A549 (cell line): ENCODE data around the gene SNTB2.

Experiments used
- CEBPB ChIP-seq, 2 experiments: fragments of >200 bp in 1 of 2; sonication (Bioruptor Twin) in 1 of 2; formaldehyde crosslinking in 1 of 2; IDR thresholded peaks; 2 replicates each; pipeline ENCODE4 v1.6.1; 2012 to 2016
- EP300 ChIP-seq, 2 experiments: fragments of >200 bp; sonication (Bioruptor Twin); formaldehyde crosslinking; IDR thresholded peaks; 2 replicates in 1 of 2; 3 replicates in 1 of 2; pipeline ENCODE4 v1.6.1; 2016 to 2017
- MAZ ChIP-seq: fragments of 150-350 bp; IDR thresholded peaks from 2 replicates; pipeline ENCODE4 v1.6.1; 2014; ENCODE audit warnings: antibody characterized with exemption, low read depth, low read length, borderline replicate concordance
- PHF8 ChIP-seq: fragments of 200-600 bp; sonication (generic); IDR thresholded peaks from 2 replicates; pipeline ENCODE4 v1.6.1; 2016; ENCODE audit warnings: low read depth, mild to moderate bottlenecking, antibody characterized with exemption, moderate library complexity, borderline replicate concordance
- POLR2A ChIP-seq: IDR thresholded peaks from 2 replicates; pipeline ENCODE4 v1.6.1; 2012; ENCODE audit warnings: mild to moderate bottlenecking, low read length
- TF ChIP-seq, protein P1 (sequence below): fragments of 200-600 bp; sonication (generic); IDR thresholded peaks from 2 replicates; pipeline ENCODE4 v1.6.1; 2016; ENCODE audit warnings: antibody characterized with exemption, mild to moderate bottlenecking, moderate library complexity
- TF ChIP-seq, protein P2 (sequence below): fragments of >200 bp; sonication (Bioruptor Twin); formaldehyde crosslinking; IDR thresholded peaks from 3 replicates; pipeline ENCODE4 v1.5.1; 2016

DNA sequence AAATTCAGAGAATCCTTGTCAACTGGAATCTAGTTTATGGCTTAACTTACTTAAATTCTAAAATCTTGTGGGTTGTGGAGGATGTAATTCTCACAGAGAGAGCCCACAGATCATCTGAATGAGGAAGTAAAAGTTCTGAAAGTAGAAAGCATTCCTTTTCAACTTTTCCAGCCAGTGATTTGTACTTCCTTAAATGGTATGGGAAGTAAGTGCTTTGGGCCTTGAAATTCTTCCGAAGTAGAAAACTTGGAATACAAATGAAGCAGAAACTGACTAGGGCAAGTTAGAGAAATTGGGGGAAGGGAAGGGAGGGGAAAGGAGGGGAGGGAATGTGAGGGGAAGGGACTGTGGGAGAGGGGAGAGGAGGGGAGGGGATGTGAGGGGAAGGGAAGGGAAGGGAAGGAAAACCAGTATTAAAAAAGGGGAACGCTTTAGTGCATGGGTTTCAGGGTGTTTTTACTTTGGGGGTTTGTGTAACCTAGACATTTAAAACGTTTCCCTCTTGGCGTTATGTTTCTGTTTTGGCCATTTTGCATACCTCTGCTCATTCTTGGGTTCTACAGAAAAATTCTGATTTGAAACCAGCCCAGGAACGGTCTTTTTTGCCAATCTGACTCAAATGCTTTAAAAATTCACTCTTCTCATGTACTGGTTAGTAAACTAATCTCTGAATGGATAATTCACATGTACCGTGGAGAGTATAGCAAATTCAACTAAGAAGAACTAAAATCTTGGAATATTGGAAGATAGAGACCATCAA lies 15.5 kb upstream of the SNTB2 start:
- no peak for TF ChIP-seq POLR2A
- TF ChIP-seq, protein P1, sequence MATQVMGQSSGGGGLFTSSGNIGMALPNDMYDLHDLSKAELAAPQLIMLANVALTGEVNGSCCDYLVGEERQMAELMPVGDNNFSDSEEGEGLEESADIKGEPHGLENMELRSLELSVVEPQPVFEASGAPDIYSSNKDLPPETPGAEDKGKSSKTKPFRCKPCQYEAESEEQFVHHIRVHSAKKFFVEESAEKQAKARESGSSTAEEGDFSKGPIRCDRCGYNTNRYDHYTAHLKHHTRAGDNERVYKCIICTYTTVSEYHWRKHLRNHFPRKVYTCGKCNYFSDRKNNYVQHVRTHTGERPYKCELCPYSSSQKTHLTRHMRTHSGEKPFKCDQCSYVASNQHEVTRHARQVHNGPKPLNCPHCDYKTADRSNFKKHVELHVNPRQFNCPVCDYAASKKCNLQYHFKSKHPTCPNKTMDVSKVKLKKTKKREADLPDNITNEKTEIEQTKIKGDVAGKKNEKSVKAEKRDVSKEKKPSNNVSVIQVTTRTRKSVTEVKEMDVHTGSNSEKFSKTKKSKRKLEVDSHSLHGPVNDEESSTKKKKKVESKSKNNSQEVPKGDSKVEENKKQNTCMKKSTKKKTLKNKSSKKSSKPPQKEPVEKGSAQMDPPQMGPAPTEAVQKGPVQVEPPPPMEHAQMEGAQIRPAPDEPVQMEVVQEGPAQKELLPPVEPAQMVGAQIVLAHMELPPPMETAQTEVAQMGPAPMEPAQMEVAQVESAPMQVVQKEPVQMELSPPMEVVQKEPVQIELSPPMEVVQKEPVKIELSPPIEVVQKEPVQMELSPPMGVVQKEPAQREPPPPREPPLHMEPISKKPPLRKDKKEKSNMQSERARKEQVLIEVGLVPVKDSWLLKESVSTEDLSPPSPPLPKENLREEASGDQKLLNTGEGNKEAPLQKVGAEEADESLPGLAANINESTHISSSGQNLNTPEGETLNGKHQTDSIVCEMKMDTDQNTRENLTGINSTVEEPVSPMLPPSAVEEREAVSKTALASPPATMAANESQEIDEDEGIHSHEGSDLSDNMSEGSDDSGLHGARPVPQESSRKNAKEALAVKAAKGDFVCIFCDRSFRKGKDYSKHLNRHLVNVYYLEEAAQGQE, result no peak
- no peak for TF ChIP-seq EP300 (IDR thresholded peaks at IDR 0.05)
- no peak for TF ChIP-seq CEBPB (IDR thresholded peaks at IDR 0.05)
- TF ChIP-seq, protein P2, sequence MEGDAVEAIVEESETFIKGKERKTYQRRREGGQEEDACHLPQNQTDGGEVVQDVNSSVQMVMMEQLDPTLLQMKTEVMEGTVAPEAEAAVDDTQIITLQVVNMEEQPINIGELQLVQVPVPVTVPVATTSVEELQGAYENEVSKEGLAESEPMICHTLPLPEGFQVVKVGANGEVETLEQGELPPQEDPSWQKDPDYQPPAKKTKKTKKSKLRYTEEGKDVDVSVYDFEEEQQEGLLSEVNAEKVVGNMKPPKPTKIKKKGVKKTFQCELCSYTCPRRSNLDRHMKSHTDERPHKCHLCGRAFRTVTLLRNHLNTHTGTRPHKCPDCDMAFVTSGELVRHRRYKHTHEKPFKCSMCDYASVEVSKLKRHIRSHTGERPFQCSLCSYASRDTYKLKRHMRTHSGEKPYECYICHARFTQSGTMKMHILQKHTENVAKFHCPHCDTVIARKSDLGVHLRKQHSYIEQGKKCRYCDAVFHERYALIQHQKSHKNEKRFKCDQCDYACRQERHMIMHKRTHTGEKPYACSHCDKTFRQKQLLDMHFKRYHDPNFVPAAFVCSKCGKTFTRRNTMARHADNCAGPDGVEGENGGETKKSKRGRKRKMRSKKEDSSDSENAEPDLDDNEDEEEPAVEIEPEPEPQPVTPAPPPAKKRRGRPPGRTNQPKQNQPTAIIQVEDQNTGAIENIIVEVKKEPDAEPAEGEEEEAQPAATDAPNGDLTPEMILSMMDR, result no peak
- no peak for TF ChIP-seq MAZ
- TF ChIP-seq PHF8, result no peak
